Duodenal mucosa (tissue), 2 donors: ENCODE measurements around the gene EFHD1.
"Not testable (repeated sequence)": the region's sequence is repeated elsewhere in the genome, so short reads cannot be mapped to it uniquely, and the experiment has no call there.

Source experiments
- H3K27ac ChIP-seq: one replicate; pipeline ENCODE4 v1.7.0; 2013; ENCODE audit warnings: low read depth, low read length
- H3K27me3 ChIP-seq, 2 donors: one replicate each; pipeline ENCODE4 v1.7.0; 2013; ENCODE audit warnings: low read length in 2 of 2, control low read depth in 1 of 2; ENCODE audit not compliant: insufficient read depth in 2 of 2, control insufficient read depth in 1 of 2
- H3K36me3 ChIP-seq, 2 donors: one replicate each; pipeline ENCODE4 v1.7.0; 2013; ENCODE audit warnings: low read length in 2 of 2, control low read depth in 1 of 2; ENCODE audit not compliant: insufficient read depth in 2 of 2, control insufficient read depth in 1 of 2
- H3K4me1 ChIP-seq, 2 donors: one replicate each; pipeline ENCODE4 v1.7.0; 2013; ENCODE audit warnings: low read length in 2 of 2, control low read depth in 1 of 2; ENCODE audit not compliant: insufficient read depth in 2 of 2, control insufficient read depth in 1 of 2
- H3K4me3 ChIP-seq, 2 donors: one replicate each; pipeline ENCODE4 v1.7.0; 2013; ENCODE audit warnings: low read length in 2 of 2, low read depth in 1 of 2
- H3K9ac ChIP-seq, 2 donors: one replicate each; pipeline ENCODE4 v1.7.0; 2013; ENCODE audit warnings: low read length in 2 of 2, low read depth in 1 of 2
- H3K9me3 ChIP-seq, 2 donors: one replicate each; pipeline ENCODE4 v1.7.0; 2013; ENCODE audit warnings: low read length in 2 of 2, control low read depth in 1 of 2; ENCODE audit not compliant: control insufficient read depth in 1 of 2

EFHD1 gene

GRCh38 chr2:232634206-232635150 lies 1.1 kb downstream of the EFHD1 start:
- H3K27me3 ChIP-seq: peaks cover 32 to 37% of the 10 kb centered on the region in 2 donors
- no peaks in the 10 kb centered on the region for H3K36me3 ChIP-seq
- H3K4me1 ChIP-seq: peaks cover 0 to 4% of the 10 kb centered on the region in 2 donors
- H3K27ac ChIP-seq: no peak overlapping the region
- H3K9me3 ChIP-seq: no peaks in the 10 kb centered on the region
- H3K9ac ChIP-seq: no peak overlapping the region
- H3K4me3 ChIP-seq: peak overlapping the region; percentile 15 to 40

GRCh38 chr2:232635376-232635775 lies 2.0 kb downstream of the EFHD1 start:
- H3K9me3 ChIP-seq, H3K36me3 ChIP-seq, H3K4me1 ChIP-seq, H3K27ac ChIP-seq, H3K4me3 ChIP-seq, H3K9ac ChIP-seq: not testable (repeated sequence)
- peaks cover 32 to 34% of the 10 kb centered on the region in 2 donors for H3K27me3 ChIP-seq

DNA sequence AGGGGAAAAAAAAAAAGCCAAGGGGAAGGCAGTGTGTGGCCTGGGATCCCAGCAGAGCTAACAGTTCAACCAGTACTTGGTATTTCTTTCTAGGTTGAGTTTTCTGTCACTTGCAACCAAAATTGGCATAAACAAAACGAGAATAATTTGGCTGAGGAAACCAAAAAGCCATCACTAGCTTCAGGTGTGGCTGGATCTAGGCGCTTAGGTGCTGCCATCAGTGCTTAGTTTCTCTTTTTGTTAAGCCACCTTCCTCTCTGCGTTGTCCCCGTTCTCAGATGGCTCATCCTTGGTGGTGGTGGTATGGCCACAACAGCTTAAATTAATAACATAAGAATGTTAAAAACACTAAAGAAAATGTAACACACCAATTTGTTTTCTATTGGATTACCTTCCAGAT lies 2.4 kb downstream of the EFHD1 start:
- H3K27me3 ChIP-seq: peaks cover 32 to 33% of the 10 kb centered on the region in 2 donors
- H3K4me1 ChIP-seq: peaks cover 0 to 4% of the 10 kb centered on the region in 2 donors
- H3K27ac ChIP-seq: no peak overlapping the region
- no peaks in the 10 kb centered on the region for H3K36me3 ChIP-seq
- no peak overlapping the region for H3K4me3 ChIP-seq
- no peak overlapping the region for H3K9ac ChIP-seq
- H3K9me3 ChIP-seq: no peaks in the 10 kb centered on the region

GRCh38 chr2:232636788-232637420 lies 3.5 kb downstream of the EFHD1 start:
- no peaks in the 10 kb centered on the region for H3K36me3 ChIP-seq
- H3K27ac ChIP-seq: no peak overlapping the region
- H3K4me3 ChIP-seq: no peak overlapping the region
- no peaks in the 10 kb centered on the region for H3K9me3 ChIP-seq
- H3K4me1 ChIP-seq: peaks cover 0 to 4% of the 10 kb centered on the region in 2 donors
- H3K27me3 ChIP-seq: peaks cover 32 to 33% of the 10 kb centered on the region in 2 donors
- no peak overlapping the region for H3K9ac ChIP-seq

DNA sequence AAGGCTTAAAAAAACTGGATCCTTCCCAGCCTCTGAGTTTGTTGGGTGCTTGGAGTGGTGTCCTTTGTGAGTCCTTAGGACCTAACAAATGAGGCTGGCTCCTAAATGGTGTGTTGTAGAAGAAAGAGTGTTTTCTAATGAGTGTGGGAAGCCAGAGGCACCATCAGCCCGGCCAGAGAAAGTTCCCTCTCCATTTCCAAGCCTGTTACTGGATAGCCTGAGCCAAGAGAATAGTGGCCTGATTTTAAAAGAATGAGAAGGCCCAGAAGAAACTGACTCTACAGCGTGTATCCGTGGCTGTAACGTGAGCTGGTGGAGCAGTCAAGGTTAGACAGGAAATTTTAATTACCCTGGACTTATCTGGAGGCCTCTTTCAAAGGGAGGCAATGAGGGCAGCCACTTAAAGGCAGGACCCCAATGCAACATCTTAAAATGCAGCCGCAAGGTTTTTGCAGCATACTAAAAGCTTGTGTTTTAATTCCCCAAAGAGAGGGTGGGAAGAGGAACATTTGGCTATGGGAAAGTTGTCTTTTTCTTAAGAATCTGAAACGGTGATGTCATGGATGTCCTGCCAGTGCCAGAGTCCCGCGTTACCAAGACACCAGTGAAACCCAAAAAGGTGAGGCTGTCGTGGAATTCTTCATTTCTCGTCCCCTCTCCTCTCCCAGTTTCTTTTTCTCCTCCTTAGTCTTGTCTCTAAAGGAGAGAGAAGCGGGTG lies 4.6 kb downstream of the EFHD1 start:
- H3K27ac ChIP-seq: no peak overlapping the region
- H3K36me3 ChIP-seq: no peaks in the 10 kb centered on the region
- H3K4me1 ChIP-seq: peaks cover 0 to 3% of the 10 kb centered on the region in 2 donors
- H3K9me3 ChIP-seq: no peaks in the 10 kb centered on the region
- no peak overlapping the region for H3K9ac ChIP-seq
- no peak overlapping the region for H3K4me3 ChIP-seq
- peaks cover 21 to 22% of the 10 kb centered on the region in 2 donors for H3K27me3 ChIP-seq

DNA sequence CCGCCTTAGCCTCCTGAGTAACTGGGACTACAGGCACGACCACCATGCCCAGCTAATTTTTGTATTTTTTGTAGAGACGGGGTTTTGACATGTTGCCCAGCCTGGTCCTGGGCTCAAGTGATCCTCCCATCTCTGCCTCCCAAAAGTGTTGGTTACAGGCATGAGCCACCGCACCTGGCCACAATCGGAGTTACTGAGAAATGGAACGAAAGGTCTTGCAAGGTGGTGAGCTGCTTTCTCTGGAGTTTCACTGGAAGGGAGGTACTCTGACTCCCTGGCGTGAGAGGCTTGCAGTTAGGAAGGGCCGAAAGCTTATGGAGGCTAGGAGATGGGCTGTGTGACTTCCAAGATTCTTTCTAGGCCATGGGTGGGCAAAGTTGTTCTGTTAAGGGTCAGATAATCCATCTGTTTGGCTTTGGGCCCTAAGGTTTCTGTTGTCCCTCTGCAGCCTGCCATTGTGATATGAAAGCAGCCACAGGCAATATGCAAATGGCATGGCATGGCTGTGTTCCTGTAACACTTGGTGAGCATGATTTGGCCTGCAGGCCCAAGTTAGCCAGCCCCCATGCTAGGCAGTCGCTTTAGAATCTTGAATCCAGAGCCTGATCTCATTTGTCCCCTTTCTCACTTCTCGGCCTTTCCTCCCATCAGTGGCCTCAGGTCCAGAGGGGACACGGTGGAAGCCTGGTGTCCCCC lies 7.9 kb downstream of the EFHD1 start:
- Histone ChIP-seq H3K36me3 (no peaks in the 10 kb centered on the region), H3K4me3 (no peak overlapping the region), H3K27ac (no peak overlapping the region), H3K9ac (no peak overlapping the region), H3K27me3 (peaks cover 4 to 5% of the 10 kb centered on the region in 2 donors), H3K4me1 (no peaks in the 10 kb centered on the region), H3K9me3 (no peaks in the 10 kb centered on the region)

DNA sequence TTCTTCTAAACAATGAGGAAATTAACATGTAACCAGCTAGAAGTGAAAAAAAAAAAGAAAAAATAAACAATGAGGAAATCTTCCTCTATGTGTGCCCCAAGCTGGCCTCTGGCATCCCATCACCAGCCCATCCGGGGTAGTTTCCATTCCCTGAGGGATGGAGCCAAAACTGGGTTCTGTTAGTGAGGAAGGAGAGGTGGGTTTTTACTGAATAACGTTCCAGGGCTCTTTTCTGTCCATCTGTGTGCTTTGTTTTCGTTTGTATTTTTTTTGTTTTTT lies 9.7 kb downstream of the EFHD1 start:
- peaks cover 0 to 4% of the 10 kb centered on the region in 2 donors for H3K27me3 ChIP-seq
- no peaks in the 10 kb centered on the region for H3K36me3 ChIP-seq
- no peak overlapping the region for H3K9ac ChIP-seq
- no peak overlapping the region for H3K4me3 ChIP-seq
- H3K9me3 ChIP-seq: no peaks in the 10 kb centered on the region
- H3K4me1 ChIP-seq: no peaks in the 10 kb centered on the region
- no peak overlapping the region for H3K27ac ChIP-seq

- Histone ChIP-seq H3K36me3 (no peaks in the 10 kb centered on the region), H3K4me3 (no peak overlapping the region), H3K4me1 (no peaks in the 10 kb centered on the region), H3K27ac (no peak overlapping the region), H3K9me3 (no peaks in the 10 kb centered on the region), H3K27me3 (no peaks in the 10 kb centered on the region), H3K9ac (no peak overlapping the region)
Measured at GRCh38 chr2:232643813-232644347, 10.5 kb downstream of the EFHD1 start.

- H3K9ac ChIP-seq: no peak overlapping the region
- no peaks in the 10 kb centered on the region for H3K36me3 ChIP-seq
- no peak overlapping the region for H3K27ac ChIP-seq
- H3K9me3 ChIP-seq: no peaks in the 10 kb centered on the region
- no peaks in the 10 kb centered on the region for H3K4me1 ChIP-seq
- no peak overlapping the region for H3K4me3 ChIP-seq
- H3K27me3 ChIP-seq: no peaks in the 10 kb centered on the region
Measured at GRCh38 chr2:232645061-232645460, 11.7 kb downstream of the EFHD1 start.
